GM12872 (cell line): ENCODE measurements around the gene CHCT1.

Source experiments
- TF ChIP-seq, protein P1 (sequence below): IDR thresholded peaks from 3 replicates; pipeline ENCODE4 v1.5.1; 2011; ENCODE audit warnings: low read depth, mild to moderate bottlenecking, low read length, moderate library complexity; ENCODE audit not compliant: insufficient read depth

Gene CHCT1

DNA sequence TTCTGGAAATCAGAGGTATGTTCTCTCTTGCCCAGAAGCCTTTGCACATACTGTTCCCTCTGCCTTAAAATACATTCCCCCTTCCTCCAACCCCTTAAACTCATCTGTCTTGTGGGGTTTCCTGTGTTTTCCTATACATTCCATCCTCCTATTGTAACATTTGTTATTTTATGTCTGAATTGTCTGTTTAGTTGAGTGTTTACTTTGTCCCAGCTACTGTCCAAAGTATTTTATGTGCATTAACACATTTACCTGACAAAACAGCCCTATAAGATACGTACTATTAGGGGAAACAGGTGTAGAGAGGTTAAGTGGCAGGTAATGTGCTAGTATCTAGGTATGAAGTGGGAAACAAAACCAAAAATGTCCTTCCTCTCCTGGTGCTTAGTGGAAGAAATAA lies 42.1 kb downstream of the CHCT1 start:
- TF ChIP-seq, protein P1, sequence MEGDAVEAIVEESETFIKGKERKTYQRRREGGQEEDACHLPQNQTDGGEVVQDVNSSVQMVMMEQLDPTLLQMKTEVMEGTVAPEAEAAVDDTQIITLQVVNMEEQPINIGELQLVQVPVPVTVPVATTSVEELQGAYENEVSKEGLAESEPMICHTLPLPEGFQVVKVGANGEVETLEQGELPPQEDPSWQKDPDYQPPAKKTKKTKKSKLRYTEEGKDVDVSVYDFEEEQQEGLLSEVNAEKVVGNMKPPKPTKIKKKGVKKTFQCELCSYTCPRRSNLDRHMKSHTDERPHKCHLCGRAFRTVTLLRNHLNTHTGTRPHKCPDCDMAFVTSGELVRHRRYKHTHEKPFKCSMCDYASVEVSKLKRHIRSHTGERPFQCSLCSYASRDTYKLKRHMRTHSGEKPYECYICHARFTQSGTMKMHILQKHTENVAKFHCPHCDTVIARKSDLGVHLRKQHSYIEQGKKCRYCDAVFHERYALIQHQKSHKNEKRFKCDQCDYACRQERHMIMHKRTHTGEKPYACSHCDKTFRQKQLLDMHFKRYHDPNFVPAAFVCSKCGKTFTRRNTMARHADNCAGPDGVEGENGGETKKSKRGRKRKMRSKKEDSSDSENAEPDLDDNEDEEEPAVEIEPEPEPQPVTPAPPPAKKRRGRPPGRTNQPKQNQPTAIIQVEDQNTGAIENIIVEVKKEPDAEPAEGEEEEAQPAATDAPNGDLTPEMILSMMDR = no peak

DNA sequence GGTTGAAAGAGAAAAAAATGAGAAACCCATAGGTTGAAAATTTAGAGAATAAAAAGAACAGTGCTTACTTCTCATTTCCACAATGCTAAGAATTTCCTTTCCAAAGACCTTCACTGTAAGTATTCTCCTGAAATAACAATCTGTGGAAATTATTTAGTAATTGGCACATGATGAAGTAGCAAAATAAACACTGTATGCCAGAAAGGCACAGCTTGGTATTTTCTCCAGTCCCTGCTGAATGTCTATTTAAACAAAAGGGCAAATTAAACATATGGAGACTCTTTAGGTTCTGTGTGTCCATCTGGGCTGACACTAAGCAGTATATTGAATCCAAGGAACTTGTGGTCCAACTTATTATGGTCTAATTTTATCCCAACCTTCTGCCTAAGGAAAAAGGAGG lies 46.1 kb downstream of the CHCT1 start:
- TF ChIP-seq, protein P1 = no peak

DNA sequence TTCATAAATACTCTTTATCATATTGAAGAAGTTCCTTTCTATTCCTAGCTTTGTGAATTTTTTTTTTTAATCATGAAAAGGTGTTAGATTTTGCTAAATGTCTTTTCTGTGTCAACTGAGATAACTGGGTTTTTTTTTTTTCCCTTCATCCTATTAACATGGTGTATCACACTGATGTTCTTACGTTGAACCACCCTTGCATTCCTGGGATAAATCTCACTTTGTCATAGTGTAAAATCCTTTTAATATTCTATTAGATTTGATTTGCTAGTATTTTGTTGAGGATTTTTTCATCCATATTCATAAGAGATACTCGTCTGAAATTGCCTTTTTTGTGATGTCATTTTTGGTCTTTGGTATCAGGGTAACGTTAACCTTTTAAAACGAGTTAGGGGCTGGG lies 49.2 kb downstream of the CHCT1 start:
- TF ChIP-seq, protein P1 = no peak

DNA sequence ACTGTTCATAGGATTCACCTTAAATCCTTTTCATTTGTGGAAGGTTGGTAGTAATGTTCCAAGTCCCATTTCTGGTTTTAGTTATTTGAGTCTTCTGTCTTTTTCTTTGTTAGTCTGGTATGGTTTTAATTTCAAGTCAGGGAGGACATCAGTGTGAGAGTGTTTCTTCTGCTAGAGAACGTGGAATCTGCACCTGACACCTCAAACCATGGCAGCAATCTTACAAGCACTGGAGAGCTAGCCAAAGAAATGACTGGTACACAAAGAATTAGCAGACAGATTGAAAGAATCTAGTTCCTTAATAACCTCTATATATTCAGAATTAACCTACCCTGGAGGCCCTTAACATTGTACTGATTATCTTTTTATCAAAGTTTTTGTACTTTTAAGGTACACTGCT lies 50.2 kb downstream of the CHCT1 start:
- TF ChIP-seq, protein P1 = no peak

DNA sequence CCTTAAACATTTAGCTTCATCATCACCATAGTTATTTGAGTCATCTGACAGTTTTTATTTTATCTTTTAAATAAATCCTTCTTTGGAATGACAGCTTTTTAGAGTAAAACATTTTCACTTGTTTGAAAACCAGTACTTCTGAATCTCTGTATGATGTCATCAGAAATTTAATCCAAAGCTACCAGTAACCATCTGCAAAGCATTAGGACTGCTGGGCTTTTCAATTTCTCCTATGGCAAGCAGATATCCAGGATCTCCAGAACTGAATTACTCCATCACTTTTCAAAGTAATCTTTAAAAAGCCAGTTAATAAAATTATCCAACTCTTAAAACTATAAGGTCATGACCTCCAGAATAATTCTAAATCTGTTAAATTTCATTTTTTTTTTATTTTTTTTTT lies 51.5 kb downstream of the CHCT1 start:
- TF ChIP-seq, protein P1 = no peak
